Heart left ventricle (tissue), 16 donors: ENCODE results near the gene TMEFF2. TPM values are rescaled to one million over a fixed set of nuclear protein-coding genes. Genes with fewer than 3 reads are reported as not detected.

Experiments
- ATAC-seq, 4 donors: fragments of 200-7000 bp; cut with Tn5 transposase; one replicate each; pipeline ENCODE4 v1.9.1; 2020 to 2022; ENCODE audit warnings: moderate library complexity in 4 of 4, mild to moderate bottlenecking in 3 of 4, moderate number of reproducible peaks in 1 of 4
- DNase-seq, 5 donors: peaks; one replicate each; pipeline ENCODE4 v3.0.0-alpha.2; 2020
- H3K27ac ChIP-seq, 12 donors: fragments of 200-600 bp; sonication (generic) in 4 of 12; one replicate each; pipeline versions ENCODE4 v1.5.0 to v1.8.0; 2016 to 2022; ENCODE audit warnings: mild to moderate bottlenecking in 2 of 12
- H3K27me3 ChIP-seq, 9 donors: fragments of 200-600 bp; sonication (generic) in 2 of 9; one replicate each; pipeline versions ENCODE4 v1.5.1 to v1.8.0; 2016 to 2022; ENCODE audit warnings: mild to moderate bottlenecking in 3 of 9
- H3K36me3 ChIP-seq, 9 donors: fragments of 200-600 bp; sonication (generic) in 2 of 9; one replicate each; pipeline versions ENCODE4 v1.5.0 to v1.8.0; 2018 to 2022; ENCODE audit warnings: mild to moderate bottlenecking in 2 of 9
- H3K4me1 ChIP-seq, 12 donors: fragments of 200-600 bp; sonication (generic) in 4 of 12; one replicate each; pipeline versions ENCODE4 v1.5.0 to v1.8.0; 2016 to 2022; ENCODE audit warnings: mild to moderate bottlenecking in 3 of 12
- H3K4me3 ChIP-seq, 12 donors: fragments of 200-600 bp; sonication (generic) in 4 of 12; one replicate each; pipeline versions ENCODE4 v1.5.0 to v1.8.0; 2017 to 2022; ENCODE audit warnings: mild to moderate bottlenecking in 9 of 12, moderate library complexity in 4 of 12
- H3K9me3 ChIP-seq, 12 donors: fragments of 200-600 bp; sonication (generic) in 4 of 12; one replicate each; pipeline versions ENCODE4 v1.5.0 to v1.8.0; 2016 to 2022; ENCODE audit warnings: mild to moderate bottlenecking in 1 of 12
- CTCF ChIP-seq, 12 donors: fragments of 200-600 bp; sonication (generic) in 4 of 12; IDR thresholded peaks; one replicate each; pipeline versions ENCODE4 v1.5.0 to v1.8.0; 2018 to 2022; ENCODE audit warnings: antibody characterized with exemption in 12 of 12, mild to moderate bottlenecking in 5 of 12
- POLR2A ChIP-seq, 2 donors: fragments of 450-650 bp; IDR thresholded peaks; one replicate each; pipeline ENCODE4 v1.6.1; 2017; ENCODE audit warnings: antibody characterized with exemption in 2 of 2, mild to moderate bottlenecking in 2 of 2, moderate library complexity in 2 of 2
- WGBS, 4 donors: extraction: QIAGEN DNeasy Blood & Tissue Kit in 2 of 4; methylation state at CpG; one replicate each; pipeline versions ENCODE4 v1.1.5 to v1.1.7; 2013 to 2018; 5-methylcytosine and 5-hydroxymethylcytosine counted together
- intact Hi-C, 10 donors: fragments of 100-400 bp; cut with DNase I; formaldehyde crosslinking; loops; one replicate each; pipeline versions ENCODE4 v1.11.1 to v1.14.2; 2022
- polyA plus RNA-seq, 2 donors: library from polyadenylated mRNA; stranded (reverse); fragments of 200-250 nt; gene quantifications; one replicate each; pipeline ENCODE4 v1.2.3, GENCODE V29; 2013
- total RNA-seq, 9 donors: library from RNA; depleted of rRNA in 2 of 9; stranded (reverse); fragments of >200 nt in 2 of 9; fragmentation: NEBNext Ultra II Directional in 3 of 9; extraction: Animal tissue kit (Norgen Biotek cat#: 25700) in 3 of 9; gene quantifications; one replicate each; pipeline versions ENCODE4 v1.1.0 to v1.2.4, GENCODE V29; 2016 to 2023
- donor health status: ischemic (EF 13 %, LVEDD 7.1; RV severe dilation, severe dysfunction).
- donor health status: healthy with polysubstance abuse.
- donor health status: DM: no; HTN: yes; CAD: no.
- donor health status: DM: no; HTN: no; CAD: no.
- donor health status: ischemic (EF 25% LVEDD 6.9; RV normal size, moderate dysfunction).
- donor health status: ischemic (EF 25% LVEDD 5.7; RV mildly dilated, moderate dysfunction).
- donor health status: healthy.
- donor health status: DM: yes; HTN: yes; CAD: no.
- donor health status: ischemic (EF 35%, LVEDD 5.7; RV mildly dilated, moderate dysfunction).
- donor health status: nonischemic (EF 11% LVEDD 7.7; RV severe dilation, severe dysfunction).
- donor health status: DM: yes; HTN: yes; CAD: no.
- donor health status: PGD.
- donor health status: ischemic (EF 29% LVEDD 5.4; RV normal size, mild dysfunction).
- donor health status: nonischemic (EF 23%, LVEDD 6.1; RV moderate dilation, normal function).

Gene TMEFF2
- total and polyA plus RNA-seq, 11 donors, result 0.08 to 0.44 (median 0.23) TPM; not detected in 7

- H3K9me3 ChIP-seq, result no peaks in the 10 kb centered on the region
- H3K27ac ChIP-seq, result no peak overlapping the region
- no peaks in the 10 kb centered on the region for H3K27me3 ChIP-seq
- no peak overlapping the region for H3K4me3 ChIP-seq
- WGBS, 4 donors, result 49 to 67% (median 60%) methylated on average over 2 of the region's 2 CpGs
- DNase-seq, result no peak
- no peak for ATAC-seq
- TF ChIP-seq POLR2A (IDR thresholded peaks at IDR 0.05), result no peak
- H3K36me3 ChIP-seq, result no peaks in the 10 kb centered on the region
- H3K4me1 ChIP-seq, result peaks cover 0 to 24% (median 3%) of the 10 kb centered on the region in 12 donors
- intact Hi-C loops, result no loop called here
These were observed 261.2 kb downstream of the TMEFF2 start for GRCh38 chr2:191933307-191934105.

GRCh38 chr2:191932286-191932685, 262.4 kb downstream of the TMEFF2 start:
- H3K36me3 ChIP-seq, result no peaks in the 10 kb centered on the region
- intact Hi-C loops, result no loop called here
- DNase-seq (no peak), ATAC-seq (no peak)
- H3K9me3 ChIP-seq, result no peaks in the 10 kb centered on the region
- WGBS, 4 donors, result 78 to 87% (median 84%) methylated on average over 1 of the region's 1 CpG
- peaks cover 0 to 34% (median 8%) of the 10 kb centered on the region in 12 donors for H3K4me1 ChIP-seq
- TF ChIP-seq CTCF (IDR thresholded peaks at IDR 0.05), result no peak
- TF ChIP-seq POLR2A (IDR thresholded peaks at IDR 0.05), result no peak
- no peak overlapping the region for H3K27ac ChIP-seq
- H3K4me3 ChIP-seq, result no peak overlapping the region
- H3K27me3 ChIP-seq, result no peaks in the 10 kb centered on the region

GRCh38 chr2:191931329-191931728, 263.4 kb downstream of the TMEFF2 start:
- intact Hi-C loops, result no loop called here
- Histone ChIP-seq H3K9me3 (no peaks in the 10 kb centered on the region), H3K27me3 (no peaks in the 10 kb centered on the region), H3K36me3 (no peaks in the 10 kb centered on the region), H3K27ac (no peak overlapping the region), H3K4me3 (no peak overlapping the region), H3K4me1 (peaks cover 0 to 35% (median 9%) of the 10 kb centered on the region in 12 donors)
- TF ChIP-seq POLR2A (IDR thresholded peaks at IDR 0.05), result no peak
- no peak for TF ChIP-seq CTCF (IDR thresholded peaks at IDR 0.05)
- 77 to 91% (median 85%) methylated on average over 1 of the region's 1 CpG for WGBS, 4 donors
- DNase-seq (no peak), ATAC-seq (no peak)

- peaks cover 0 to 35% (median 9%) of the 10 kb centered on the region in 12 donors for H3K4me1 ChIP-seq
These were observed 264.5 kb downstream of the TMEFF2 start for GRCh38 chr2:191930205-191930604.

More at GRCh38 chr2:191930205-191930604, 264.5 kb downstream of the TMEFF2 start:
- H3K27me3 ChIP-seq, result no peaks in the 10 kb centered on the region
- no peak for DNase-seq
- H3K36me3 ChIP-seq, result no peaks in the 10 kb centered on the region
- H3K9me3 ChIP-seq, result no peaks in the 10 kb centered on the region
- H3K4me3 ChIP-seq, result no peak overlapping the region
- TF ChIP-seq CTCF (IDR thresholded peaks at IDR 0.05) (no peak), POLR2A (IDR thresholded peaks at IDR 0.05) (no peak)
- intact Hi-C loops, result no loop called here
- H3K27ac ChIP-seq, result no peak overlapping the region
- ATAC-seq, result no peak
- WGBS, 4 donors, result 87 to 90% (median 87%) methylated on average over 3 of the region's 3 CpGs
